Measurements from ENCODE around the gene KCNIP1. TPM values are rescaled to one million over a fixed set of nuclear protein-coding genes. Genes with fewer than 3 reads are reported as not detected.

KCNIP1 gene
- total RNA-seq, 4 donors from 2014 or later: 0.34 TPM; not detected in 3

- TF ChIP-seq EP300 (IDR thresholded peaks at IDR 0.05): no peak
- TF ChIP-seq CTCF (IDR thresholded peaks at IDR 0.05): no peak
- no peak for TF ChIP-seq POLR2AphosphoS5 (IDR thresholded peaks at IDR 0.05)
- no peak for TF ChIP-seq POLR2A (IDR thresholded peaks at IDR 0.05)
These were observed 25.5 kb upstream of the KCNIP1 start for GRCh38 chr5:170478306-170478705.

GRCh38 chr5:170479484-170479883 lies 24.3 kb upstream of the KCNIP1 start:
- H3K9me3 ChIP-seq: no peaks in the 10 kb centered on the region
- H3K27ac ChIP-seq: no peak overlapping the region
- H3K4me1 ChIP-seq: peaks cover 4% of the 10 kb centered on the region
- H3K36me3 ChIP-seq: no peaks in the 10 kb centered on the region
- no peaks in the 10 kb centered on the region for H3K27me3 ChIP-seq
- DNase-seq (ENCODE audit: low spot score in 2 of 2): no peak
- no peak overlapping the region for H3K4me3 ChIP-seq
- TF ChIP-seq POLR2A (IDR thresholded peaks at IDR 0.05): no peak
- no peak for TF ChIP-seq POLR2AphosphoS5 (IDR thresholded peaks at IDR 0.05)
- no peak for TF ChIP-seq EP300 (IDR thresholded peaks at IDR 0.05)
- TF ChIP-seq CTCF (IDR thresholded peaks at IDR 0.05): no peak
- 56% methylated on average over 4 of the region's 4 CpGs for WGBS

More at GRCh38 chr5:170478306-170478705, 25.5 kb upstream of the KCNIP1 start:
- Histone ChIP-seq H3K27me3 (no peaks in the 10 kb centered on the region), H3K27ac (no peak overlapping the region), H3K9me3 (no peaks in the 10 kb centered on the region), H3K4me1 (no peaks in the 10 kb centered on the region), H3K36me3 (no peaks in the 10 kb centered on the region), H3K4me3 (no peak overlapping the region)
- WGBS: 84% methylated on average over 6 of the region's 6 CpGs
- no peak for DNase-seq (ENCODE audit: low spot score in 2 of 2)

GRCh38 chr5:170480260-170480659 lies 23.6 kb upstream of the KCNIP1 start:
- H3K27me3 ChIP-seq: no peaks in the 10 kb centered on the region
- H3K4me1 ChIP-seq: peaks cover 4% of the 10 kb centered on the region
- H3K4me3 ChIP-seq: no peak overlapping the region
- no peak for DNase-seq (ENCODE audit: low spot score in 2 of 2)
- H3K27ac ChIP-seq: no peak overlapping the region
- no peaks in the 10 kb centered on the region for H3K36me3 ChIP-seq
- 81% methylated on average over 5 of the region's 5 CpGs for WGBS
- H3K9me3 ChIP-seq: no peaks in the 10 kb centered on the region
- TF ChIP-seq EP300 (IDR thresholded peaks at IDR 0.05) (no peak), POLR2A (IDR thresholded peaks at IDR 0.05) (no peak), POLR2AphosphoS5 (IDR thresholded peaks at IDR 0.05) (no peak), CTCF (IDR thresholded peaks at IDR 0.05) (no peak)

- H3K4me3 ChIP-seq: no peak overlapping the region
- 82% methylated on average over 2 of the region's 2 CpGs for WGBS
- no peaks in the 10 kb centered on the region for H3K9me3 ChIP-seq
These were observed 22.0 kb upstream of the KCNIP1 start for GRCh38 chr5:170481849-170482248.

GRCh38 chr5:170482511-170482910 lies 21.3 kb upstream of the KCNIP1 start:
- Histone ChIP-seq H3K4me1 (peaks cover 4% of the 10 kb centered on the region), H3K27ac (no peak overlapping the region), H3K9me3 (no peaks in the 10 kb centered on the region), H3K4me3 (no peak overlapping the region), H3K36me3 (no peaks in the 10 kb centered on the region), H3K27me3 (no peaks in the 10 kb centered on the region)
- no peak for DNase-seq (ENCODE audit: low spot score in 2 of 2)
- TF ChIP-seq CTCF (IDR thresholded peaks at IDR 0.05) (no peak), EP300 (IDR thresholded peaks at IDR 0.05) (no peak), POLR2AphosphoS5 (IDR thresholded peaks at IDR 0.05) (no peak), POLR2A (IDR thresholded peaks at IDR 0.05) (no peak)
- WGBS: 77% methylated on average over 4 of the region's 4 CpGs

More at GRCh38 chr5:170481849-170482248, 22.0 kb upstream of the KCNIP1 start:
- H3K27me3 ChIP-seq: no peaks in the 10 kb centered on the region
- no peak for TF ChIP-seq POLR2A (IDR thresholded peaks at IDR 0.05)
- TF ChIP-seq POLR2AphosphoS5 (IDR thresholded peaks at IDR 0.05): no peak
- TF ChIP-seq EP300 (IDR thresholded peaks at IDR 0.05): no peak
- TF ChIP-seq CTCF (IDR thresholded peaks at IDR 0.05): no peak
- no peaks in the 10 kb centered on the region for H3K36me3 ChIP-seq
- DNase-seq (ENCODE audit: low spot score in 2 of 2): no peak
- peaks cover 4% of the 10 kb centered on the region for H3K4me1 ChIP-seq
- H3K27ac ChIP-seq: no peak overlapping the region
